ENCODE measurements around the gene LY6G5B.

GRCh38 chr6:31626952-31627351 lies 42.8 kb upstream of the LY6G5B start:
- TF ChIP-seq POLR2AphosphoS5 (IDR thresholded peaks at IDR 0.05; ENCODE audit: low read depth, low read length) (no peak), POLR2A (IDR thresholded peaks at IDR 0.05; ENCODE audit: low read depth, low read length) (no peak)
